C1 segment of cervical spinal cord (tissue), 14 donors: ENCODE measurements around the gene BMP2.

Experiments
- DNase-seq, 14 donors: peaks; one replicate each; lab custom pipeline; 2025; lab: John Stamatoyannopoulos, UW

The BMP2 gene

GRCh38 chr20:6829510-6830116, 62.1 kb downstream of the BMP2 start:
- no peak for DNase-seq
